GM12878 (cell line): Measurements from ENCODE around the gene GGA2. TPM values are rescaled to one million over a fixed set of nuclear protein-coding genes. Genes with fewer than 3 reads are reported as not detected.

Experiments used
- ATAC-seq: fragments of 200-7000 bp; cut with Tn5 transposase; 3 replicates; pipeline ENCODE4 v1.9.1; 2020; ENCODE audit warnings: mild to moderate bottlenecking, moderate library complexity
- BruUV-seq: library from RNA; stranded (reverse); fragments of 400-500 nt; replicated peaks from 2 replicates; lab custom pipeline; 2021; lab: Mats Ljungman, UMichigan
- CTCF ChIA-PET: fragments of 300-600 bp; sonication (Branson Sonifier 250); formaldehyde crosslinking; extraction: SDS; loops from one replicate; lab custom pipeline; 2021; ENCODE audit warnings: inconsistent platforms; lab: Yijun Ruan, JAX
- POLR2A ChIA-PET: fragments of 350-600 bp; formaldehyde crosslinking; extraction: SDS; loops from one replicate; lab custom pipeline; 2021; ENCODE audit warnings: inconsistent platforms; lab: Charles Lee
- RAD21 ChIA-PET: fragments of 300-600 bp; sonication (Branson Sonifier 250); formaldehyde crosslinking; loops from one replicate; lab custom pipeline; 2023; ENCODE audit warnings: antibody characterized with exemption; ENCODE audit not compliant: unreplicated experiment; lab: Charles Lee
- SMC1A ChIA-PET: fragments of 300-600 bp; sonication (Branson Sonifier 250); formaldehyde crosslinking; loops from one replicate; lab custom pipeline; 2023; ENCODE audit not compliant: unreplicated experiment, uncharacterized antibody; lab: Charles Lee
- DNase-seq: peaks from one replicate; pipeline ENCODE4 v3.0.0-alpha.2; 2011; ENCODE audit warnings: low read depth, low spot score
- FAIRE-seq: peaks from 3 replicates; lab custom pipeline; 2011; peaks lifted over from hg19 to GRCh38; lab: Jason Lieb, UNC
- H2AFZ ChIP-seq: 2 replicates; pipeline ENCODE4 v1.6.0; 2011; ENCODE audit warnings: low read depth, low read length, control low read depth; ENCODE audit not compliant: control insufficient read depth
- H3K27ac ChIP-seq: 2 replicates; pipeline ENCODE4 v1.5.1; 2011; ENCODE audit warnings: control low read depth; ENCODE audit not compliant: control insufficient read depth, insufficient read depth
- H3K27me3 ChIP-seq, 2 experiments: replicated peaks in 1 of 2; 2 replicates each; pipeline versions ENCODE4 v1.6.0 to v1.6.1; 2011; ENCODE audit warnings: low read length in 1 of 2; ENCODE audit not compliant: control insufficient read depth in 2 of 2, insufficient read depth in 2 of 2
- H3K36me3 ChIP-seq, 2 experiments: 2 replicates each; pipeline ENCODE4 v1.5.1; 2011; ENCODE audit warnings: low read length in 1 of 2; ENCODE audit not compliant: control insufficient read depth in 2 of 2, insufficient read depth in 2 of 2
- H3K4me1 ChIP-seq: 2 replicates; pipeline ENCODE4 v1.6.1; 2011; ENCODE audit warnings: mild to moderate bottlenecking, low read length, moderate library complexity, mixed read lengths; ENCODE audit not compliant: control insufficient read depth, insufficient read depth
- H3K4me2 ChIP-seq: 2 replicates; pipeline ENCODE4 v1.6.0; 2011; ENCODE audit warnings: control low read depth; ENCODE audit not compliant: control insufficient read depth, insufficient read depth
- H3K4me3 ChIP-seq: fragments of 200-600 bp; sonication (generic); 2 replicates; pipeline ENCODE4 v1.5.1; 2016
- H3K79me2 ChIP-seq: 2 replicates; pipeline ENCODE4 v1.6.0; 2011; ENCODE audit warnings: low read length; ENCODE audit not compliant: control insufficient read depth, insufficient read depth
- H3K9ac ChIP-seq: 2 replicates; pipeline ENCODE4 v1.8.0; 2011; ENCODE audit warnings: low read length, control low read depth, mixed read lengths; ENCODE audit not compliant: control insufficient read depth, insufficient read depth
- H3K9me3 ChIP-seq: replicated peaks from 3 replicates; pipeline ENCODE4 v1.5.1; 2011; ENCODE audit warnings: mild to moderate bottlenecking, low read length; ENCODE audit not compliant: control insufficient read depth, insufficient read depth
- H4K20me1 ChIP-seq: 2 replicates; pipeline ENCODE4 v1.6.0; 2011; ENCODE audit not compliant: control insufficient read depth, insufficient read depth
- CBX3 ChIP-seq: fragments of 200-600 bp; sonication (generic); IDR thresholded peaks from 2 replicates; pipeline ENCODE4 v1.6.1; 2016; ENCODE audit warnings: low read depth, borderline replicate concordance
- CHD1 ChIP-seq: IDR thresholded peaks from 2 replicates; pipeline ENCODE4 v1.6.1; 2012; ENCODE audit warnings: low read depth, low read length, improper control_type of control experiment
- PAX5 ChIP-seq: IDR thresholded peaks from 2 replicates; pipeline ENCODE4 v1.6.1; 2011; ENCODE audit warnings: low read depth, low read length, borderline replicate concordance
- TCF3 ChIP-seq: IDR thresholded peaks from 2 replicates; pipeline ENCODE4 v1.6.1; 2012; ENCODE audit warnings: low read depth, mild to moderate bottlenecking, low read length, borderline replicate concordance; ENCODE audit not compliant: insufficient read depth
- ZBED1 ChIP-seq: IDR thresholded peaks from 2 replicates; pipeline ENCODE4 v1.6.1; 2016; ENCODE audit warnings: borderline replicate concordance
- WGBS: methylation state at CpG from one replicate; pipeline ENCODE4 v1.1.6; 2016; ENCODE audit warnings: low lambda C conversion rate; ENCODE audit not compliant: insufficient replicate concordance, insufficient coverage; ENCODE audit errors: missing lambda C conversion rate; 5-methylcytosine and 5-hydroxymethylcytosine counted together
- in situ Hi-C: fragments of 300-500 bp; cut with MboI; formaldehyde crosslinking; loops from 9 replicates; pipeline ENCODE4 v1.14.3; 2018; ENCODE audit warnings: mixed read lengths
- intact Hi-C: fragments of 100-400 bp; cut with micrococcal nuclease; formaldehyde crosslinking; loops from one replicate; pipeline ENCODE4 v1.14.2; 2022; ENCODE audit not compliant: unreplicated experiment
- polyA plus RNA-seq, 11 experiments: library from polyadenylated mRNA; depleted of rRNA in 4 of 11; unstranded in 6 of 11; stranded (reverse) in 5 of 11; fragments of >200 nt; fragmentation: Nextera tagmentation in 4 of 11; fragmentation: Illumina TruSeq in 1 of 11; extraction: Ambion mirVana in 4 of 11; extraction: Trizol in 1 of 11; gene quantifications; 1 replicate in 1 of 11; 2 replicates in 10 of 11; pipeline versions ENCODE4 v1.2.1 to v1.2.3, GENCODE V29; 2011 to 2016; ENCODE audit warnings: inconsistent platforms in 2 of 11, missing spikeins in 2 of 11, low read depth in 1 of 11
- total RNA-seq, 4 experiments: library from RNA; depleted of rRNA in 3 of 4; stranded (reverse); fragments of >200 nt in 3 of 4; fragmentation: Illumina TruSeq in 1 of 4; extraction: Trizol in 1 of 4; gene quantifications; 2 replicates each; pipeline versions ENCODE4 v1.2.1 to v1.2.3, GENCODE V29; 2013 to 2021
- TF ChIP-seq, protein P1 (sequence below): fragments of 450-650 bp; IDR thresholded peaks from 2 replicates; pipeline ENCODE4 v1.6.1; 2018; ENCODE audit warnings: borderline replicate concordance, mild to moderate bottlenecking; ENCODE audit not compliant: partially characterized antibody

GGA2 gene
- total and polyA plus RNA-seq, 10 of the 15 experiments (the other 5 are each of a cell fraction or from before 2014, with no cell fraction given) = 14.1 to 153 (median 86.6) TPM

DNA sequence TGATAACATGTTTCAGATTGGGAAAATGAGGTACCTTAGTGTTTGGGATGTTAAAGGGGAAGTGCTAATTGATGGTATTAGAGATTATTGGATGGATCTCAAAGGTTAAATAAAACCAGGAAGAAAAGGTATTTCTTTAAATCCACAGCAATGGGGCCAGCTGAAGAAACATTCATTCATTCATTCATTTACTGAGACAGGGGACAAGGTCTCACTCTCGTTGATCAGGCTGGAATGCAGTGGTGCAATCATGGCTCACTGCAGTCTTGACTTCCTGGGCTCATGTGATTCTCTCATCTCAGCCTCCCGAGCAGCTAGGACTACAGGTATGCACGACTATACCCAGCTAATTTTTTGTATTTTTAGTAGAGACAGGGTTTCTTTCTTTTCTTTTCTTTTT lies 27.1 kb upstream of the GGA2 start:
- ChIA-PET SMC1A (interaction anchor here (1.2 kb wide), 1 partner anchor 8 kb away, joined by 4 read pairs; no protein-coding TSS in a partner anchor), POLR2A (interaction anchor here (0.5 to 0.6 kb wide), 2 partner anchors 22 to 246 kb away, joined by 3 to 4 read pairs; no protein-coding TSS in a partner anchor), RAD21 (no interaction called here), CTCF (interaction anchor here (0.7 to 2.5 kb wide), 2 partner anchors 11 to 59 kb away, joined by 3 to 6 read pairs; partner anchors contain the start of gene NDUFAB1)
- Histone ChIP-seq H3K27ac (no peak overlapping the region), H3K9ac (no peak overlapping the region), H3K9me3 (no peaks in the 10 kb centered on the region), H4K20me1 (no peaks in the 10 kb centered on the region), H3K27me3 (no peaks in the 10 kb centered on the region), H3K4me1 (no peaks in the 10 kb centered on the region), H3K4me2 (no peak overlapping the region), H2AFZ (no peak overlapping the region), H3K79me2 (no peaks in the 10 kb centered on the region), H3K4me3 (no peak overlapping the region), H3K36me3 (peaks cover 20 to 30% of the 10 kb centered on the region in 2 experiments)
- no TSS peak for BruUV-seq
- intact Hi-C loops = no loop called here
- DNase-seq (no peak), FAIRE-seq (no peak), ATAC-seq (no peak)
- WGBS = 80% methylated on average over 3 of the region's 3 CpGs
- no peak for TF ChIP-seq CHD1
- TF ChIP-seq CBX3 = no peak
- TF ChIP-seq PAX5 = no peak
- TF ChIP-seq, protein P1, sequence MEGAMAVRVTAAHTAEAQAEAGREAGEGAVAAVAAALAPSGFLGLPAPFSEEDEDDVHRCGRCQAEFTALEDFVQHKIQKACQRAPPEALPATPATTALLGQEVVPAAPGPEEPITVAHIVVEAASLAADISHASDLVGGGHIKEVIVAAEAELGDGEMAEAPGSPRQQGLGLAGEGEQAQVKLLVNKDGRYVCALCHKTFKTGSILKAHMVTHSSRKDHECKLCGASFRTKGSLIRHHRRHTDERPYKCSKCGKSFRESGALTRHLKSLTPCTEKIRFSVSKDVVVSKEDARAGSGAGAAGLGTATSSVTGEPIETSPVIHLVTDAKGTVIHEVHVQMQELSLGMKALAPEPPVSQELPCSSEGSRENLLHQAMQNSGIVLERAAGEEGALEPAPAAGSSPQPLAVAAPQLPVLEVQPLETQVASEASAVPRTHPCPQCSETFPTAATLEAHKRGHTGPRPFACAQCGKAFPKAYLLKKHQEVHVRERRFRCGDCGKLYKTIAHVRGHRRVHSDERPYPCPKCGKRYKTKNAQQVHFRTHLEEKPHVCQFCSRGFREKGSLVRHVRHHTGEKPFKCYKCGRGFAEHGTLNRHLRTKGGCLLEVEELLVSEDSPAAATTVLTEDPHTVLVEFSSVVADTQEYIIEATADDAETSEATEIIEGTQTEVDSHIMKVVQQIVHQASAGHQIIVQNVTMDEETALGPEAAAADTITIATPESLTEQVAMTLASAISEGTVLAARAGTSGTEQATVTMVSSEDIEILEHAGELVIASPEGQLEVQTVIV = peak; percentile 32
- in situ Hi-C loops = no loop called here

DNA sequence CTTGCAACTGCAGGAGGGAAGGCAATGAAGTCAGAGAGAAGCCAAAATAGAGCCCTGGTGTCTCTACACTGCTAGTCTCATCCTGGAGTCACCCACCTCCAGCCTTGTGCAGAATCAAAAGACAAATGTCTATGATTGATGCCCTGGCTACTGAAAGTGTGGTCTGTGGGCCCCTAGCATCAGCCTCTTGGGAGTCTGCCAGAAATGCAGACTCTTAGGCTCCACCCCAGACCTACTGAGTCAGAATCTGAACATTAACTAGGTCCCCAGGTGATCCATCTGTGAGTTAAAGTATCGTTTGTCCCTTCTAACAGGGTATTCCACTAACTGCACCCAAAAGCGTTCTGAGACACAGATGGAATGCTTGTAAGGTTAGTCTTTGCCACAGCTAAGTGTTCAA lies 25.6 kb upstream of the GGA2 start:
- no peak overlapping the region for H2AFZ ChIP-seq
- no peak for ATAC-seq
- ChIA-PET CTCF (no interaction called here), RAD21 (no interaction called here), SMC1A (no interaction called here), POLR2A (no interaction called here)
- H4K20me1 ChIP-seq = no peaks in the 10 kb centered on the region
- intact Hi-C loops = no loop called here
- DNase-seq = no peak
- no peak overlapping the region for H3K9ac ChIP-seq
- H3K9me3 ChIP-seq = no peaks in the 10 kb centered on the region
- H3K27me3 ChIP-seq = no peaks in the 10 kb centered on the region
- 69% methylated on average over 2 of the region's 2 CpGs for WGBS
- no peak for TF ChIP-seq ZBED1
- TF ChIP-seq TCF3 = no peak
- H3K4me1 ChIP-seq = no peaks in the 10 kb centered on the region
- H3K27ac ChIP-seq = no peak overlapping the region
- H3K4me2 ChIP-seq = no peak overlapping the region
- no peak overlapping the region for H3K4me3 ChIP-seq
- no TSS peak for BruUV-seq
- in situ Hi-C loops = no loop called here
- no peak for FAIRE-seq
- H3K36me3 ChIP-seq = peaks cover 20 to 31% of the 10 kb centered on the region in 2 experiments
- H3K79me2 ChIP-seq = no peaks in the 10 kb centered on the region
